Middle frontal gyrus (tissue), 1 donor: Measurements from ENCODE around the gene HMX1.

Source experiments
- DNase-seq: peaks from one replicate; pipeline ENCODE4 v3.0.0-alpha.2; 2015; ENCODE audit warnings: low spot score; ENCODE audit errors: extremely low spot score

The HMX1 gene

GRCh38 chr4:8910100-8910821, 38.6 kb upstream of the HMX1 start:
- no peak for DNase-seq

- DNase-seq, result no peak
These were observed 37.9 kb upstream of the HMX1 start for GRCh38 chr4:8909548-8909947.

DNA sequence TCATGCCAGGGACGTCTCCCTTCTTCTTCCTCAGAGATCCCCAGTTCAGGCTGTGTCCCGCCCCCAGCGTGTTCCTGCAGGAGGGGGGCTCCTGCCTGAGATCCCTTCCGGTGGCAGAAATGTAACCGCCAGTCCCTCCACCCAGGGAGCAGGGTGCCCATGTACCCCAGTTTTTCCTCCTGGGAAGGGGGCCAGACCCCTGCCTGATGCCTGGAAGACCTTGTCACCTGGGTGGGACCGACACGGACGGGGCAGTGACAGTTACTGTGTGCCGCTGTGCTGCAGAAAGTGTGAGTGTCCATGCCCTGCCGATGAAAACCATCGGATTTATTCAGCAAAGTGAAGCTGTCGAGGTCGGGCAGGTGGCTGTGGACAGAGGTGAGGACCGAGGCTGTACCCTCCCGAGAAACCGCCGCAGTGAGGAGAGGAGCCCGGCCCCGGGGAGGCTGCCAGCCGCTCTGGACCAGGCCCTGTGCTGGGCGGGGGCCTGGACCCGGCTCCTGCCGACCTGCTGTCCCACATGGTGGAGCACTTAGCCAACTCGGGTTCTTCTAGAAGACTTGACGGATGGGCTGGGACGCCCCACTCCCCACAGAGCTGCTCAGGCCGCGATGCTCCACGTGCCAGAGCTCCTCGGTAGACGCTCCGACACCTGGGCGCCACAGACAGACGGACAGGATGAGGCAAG, 36.7 kb upstream of the HMX1 start:
- no peak for DNase-seq

- no peak for DNase-seq
These were observed 36.1 kb upstream of the HMX1 start for GRCh38 chr4:8907596-8908205.

- DNase-seq, result no peak
These were observed 35.5 kb upstream of the HMX1 start for GRCh38 chr4:8906991-8907595.

DNA sequence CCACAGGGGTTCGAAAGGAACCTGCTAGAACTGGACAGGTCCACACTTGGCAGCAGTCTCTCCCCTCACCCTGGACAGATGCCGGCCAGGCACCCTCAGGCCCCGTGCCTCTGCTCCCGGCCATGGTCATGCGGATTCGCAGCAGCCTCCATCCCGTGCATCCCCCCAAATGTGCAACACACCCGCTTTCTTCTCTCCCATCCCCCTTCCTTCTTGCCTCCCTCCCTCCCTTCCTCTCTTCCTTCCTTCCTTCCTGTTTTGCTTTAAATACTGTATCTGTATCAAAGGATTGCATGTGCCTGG, 35.0 kb upstream of the HMX1 start:
- DNase-seq, result no peak

DNA sequence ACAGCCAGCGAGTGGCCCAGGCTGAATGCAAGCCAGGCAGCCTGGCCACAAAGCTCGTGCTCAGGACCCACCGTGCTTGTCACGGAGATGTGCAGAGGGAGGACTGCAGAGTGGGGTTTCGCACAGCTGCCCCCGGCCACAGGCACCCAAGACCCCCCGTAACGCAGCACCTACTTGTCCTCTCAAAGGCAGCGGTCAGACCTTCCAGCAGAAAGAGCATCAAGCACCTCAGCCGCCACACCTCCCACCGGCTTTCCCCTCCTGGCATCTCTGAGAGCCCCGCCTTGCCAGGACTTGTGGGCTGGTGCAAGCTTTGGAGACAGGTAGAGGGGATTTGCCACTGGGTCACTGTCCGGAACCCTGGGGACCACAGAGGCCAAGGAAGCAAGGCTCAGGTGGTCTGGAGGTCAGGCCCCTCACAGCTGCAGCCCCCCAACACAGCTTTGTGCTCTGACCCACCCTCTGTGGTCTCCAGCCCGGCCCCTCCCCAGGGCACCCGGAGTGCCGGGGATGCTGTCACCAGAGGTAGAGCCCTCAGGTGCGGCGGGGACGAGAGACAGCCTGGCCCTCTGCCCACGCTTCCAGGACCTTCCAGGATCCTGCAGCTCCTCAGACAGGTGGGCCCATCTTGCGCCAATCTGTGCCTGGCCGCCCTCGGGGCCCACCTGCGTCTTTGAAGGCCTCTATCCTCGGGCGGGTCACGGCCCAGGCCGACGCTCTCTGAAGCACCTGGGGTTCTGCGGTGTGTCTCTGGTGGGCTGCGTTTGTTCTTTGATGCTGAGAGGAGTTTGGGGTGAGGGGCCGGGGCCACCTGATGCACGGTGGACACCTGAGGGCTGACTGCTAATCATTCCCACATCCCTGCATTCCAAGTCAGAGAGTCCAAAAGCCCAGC, 34.4 kb upstream of the HMX1 start:
- no peak for DNase-seq

- no peak for DNase-seq
These were observed 33.7 kb upstream of the HMX1 start for GRCh38 chr4:8905226-8905772.

- no peak for DNase-seq
These were observed 33.0 kb upstream of the HMX1 start for GRCh38 chr4:8904666-8905065.

GRCh38 chr4:8904041-8904501, 32.4 kb upstream of the HMX1 start:
- no peak for DNase-seq

- no peak for DNase-seq
These were observed 29.7 kb upstream of the HMX1 start for GRCh38 chr4:8901335-8901734.

DNA sequence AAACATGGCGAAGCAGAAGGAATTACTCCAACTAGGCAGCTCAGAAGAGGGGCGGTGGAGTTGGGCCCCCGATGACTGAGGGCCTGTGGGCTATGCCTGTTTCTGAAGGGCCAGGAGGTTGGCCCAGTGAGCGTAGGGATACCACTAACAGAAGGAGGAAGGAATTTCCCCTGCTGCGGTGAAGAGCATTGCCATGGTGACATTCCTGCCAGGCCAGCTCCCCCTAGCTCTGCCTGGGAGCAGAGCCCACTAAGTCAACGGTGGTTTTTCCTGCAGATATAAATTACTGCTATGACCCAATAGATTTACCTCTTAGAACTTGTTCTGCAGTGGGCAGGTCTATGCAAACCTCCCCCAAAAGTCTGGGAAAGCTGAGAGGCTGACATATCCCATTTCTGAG, 28.9 kb upstream of the HMX1 start:
- no peak for DNase-seq

DNA sequence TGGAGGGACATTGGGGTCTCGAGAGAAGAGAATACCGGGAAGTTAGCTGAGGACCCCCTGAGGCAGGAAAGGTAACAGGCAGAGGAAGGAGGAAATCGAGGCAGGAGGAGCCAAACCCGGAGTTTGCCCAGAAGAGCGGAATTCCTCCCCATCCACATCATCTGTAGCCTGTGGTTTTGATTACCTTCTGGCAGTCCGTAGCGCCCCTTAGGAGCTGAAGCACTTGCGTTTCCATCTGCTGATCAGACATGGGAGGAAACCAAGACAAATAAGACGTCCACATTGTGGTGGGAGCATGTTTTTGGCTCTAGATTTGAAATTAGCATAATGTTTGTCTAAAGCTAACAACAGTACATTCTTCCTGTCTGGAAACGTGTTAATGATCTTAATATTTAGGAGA, 26.8 kb upstream of the HMX1 start:
- DNase-seq, result no peak

GRCh38 chr4:8897251-8898167, 25.9 kb upstream of the HMX1 start:
- DNase-seq, result no peak

DNA sequence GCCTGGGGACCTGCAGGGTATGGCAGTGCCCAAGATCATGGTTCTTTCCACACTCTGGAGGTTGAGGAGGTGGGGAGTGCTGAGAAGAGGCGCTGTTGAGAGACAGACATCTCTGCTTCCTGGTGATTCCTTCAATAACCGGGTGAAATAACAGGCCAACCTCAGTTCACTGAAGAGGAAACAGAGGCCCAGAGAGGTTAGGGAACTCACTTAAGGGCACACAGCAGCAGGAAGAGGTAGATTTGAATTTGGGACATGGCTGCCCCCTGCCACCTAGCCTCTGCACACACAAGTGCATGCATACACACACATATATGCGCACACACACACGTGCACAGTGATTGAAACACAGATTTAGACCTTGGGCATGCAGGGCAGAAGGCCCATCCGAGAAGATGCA, 24.9 kb upstream of the HMX1 start:
- no peak for DNase-seq

- no peak for DNase-seq
These were observed 24.4 kb upstream of the HMX1 start for GRCh38 chr4:8896071-8896470.

- DNase-seq, result no peak
These were observed 23.7 kb upstream of the HMX1 start for GRCh38 chr4:8895295-8895694.

DNA sequence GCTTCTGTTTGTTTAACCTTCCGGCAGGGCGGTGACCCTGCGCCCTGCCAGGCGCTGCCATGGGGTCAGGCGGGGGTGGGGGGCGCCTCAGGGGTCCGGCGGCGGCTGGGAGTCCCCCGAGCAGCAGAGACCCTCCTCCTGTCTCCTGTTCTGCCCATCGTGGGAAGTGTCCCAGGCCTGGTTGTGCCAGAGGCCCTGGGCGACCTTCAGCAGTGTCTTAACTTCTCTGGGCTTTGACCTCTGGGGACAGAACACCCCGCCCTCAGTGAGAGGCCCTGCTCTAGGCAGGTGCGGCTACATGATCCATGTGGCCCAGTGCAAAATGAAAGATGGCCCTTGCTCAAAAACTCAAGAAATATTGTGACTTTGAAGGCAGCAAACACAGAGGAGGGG, 22.8 kb upstream of the HMX1 start:
- no peak for DNase-seq

DNA sequence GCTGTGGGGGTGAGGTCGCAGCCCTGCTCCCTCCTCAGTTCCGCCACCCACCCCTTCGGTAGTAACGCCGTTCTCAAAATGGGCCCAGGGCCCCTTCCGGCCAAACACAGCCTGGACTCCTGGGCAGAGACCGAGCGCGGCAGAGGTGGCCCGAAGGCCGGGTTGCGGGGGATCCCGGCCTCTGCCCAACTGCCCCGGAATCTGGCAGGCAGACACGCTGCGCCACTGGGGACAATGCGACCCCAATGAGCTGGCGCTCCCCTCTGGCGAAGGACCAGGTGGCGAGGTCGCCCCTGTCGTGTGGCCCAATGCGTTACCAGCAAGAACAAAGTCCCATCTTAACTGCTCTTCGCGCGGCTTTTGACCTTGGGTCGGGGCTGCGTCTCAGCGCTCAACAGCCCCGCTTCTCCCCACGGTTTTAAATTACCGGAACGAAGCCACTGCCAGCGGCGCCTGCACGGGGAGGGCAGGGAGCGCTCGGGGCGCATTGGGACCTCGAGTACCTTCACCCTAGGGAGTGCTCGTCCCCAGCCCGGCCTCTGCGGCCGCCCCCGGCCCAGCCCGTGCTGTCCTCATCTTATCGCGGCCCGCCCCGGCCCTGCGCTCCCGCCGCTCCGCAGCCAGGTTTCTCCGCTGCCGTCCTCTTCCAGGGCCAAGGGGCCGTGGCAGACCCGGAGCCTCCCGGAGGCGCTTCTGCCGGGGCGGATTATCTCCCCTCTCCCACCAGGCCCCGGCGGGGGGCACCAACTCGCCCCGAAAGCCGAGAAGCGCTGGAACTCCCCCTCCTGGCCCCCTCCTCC, 22.2 kb upstream of the HMX1 start:
- no peak for DNase-seq
